SK-N-MC (cell line): ENCODE measurements around the gene SLC6A2.

ENCODE experiments used
- EZH2 ChIP-seq: fragments of 200-600 bp; sonication (generic); IDR thresholded peaks from one replicate; pipeline ENCODE4 v1.6.1; 2017; ENCODE audit warnings: antibody characterized with exemption
- FOXP2 ChIP-seq: optimal IDR thresholded peaks from 2 replicates; pipeline ENCODE3; 2011; ENCODE audit warnings: mild to moderate bottlenecking, moderate library complexity; ENCODE audit not compliant: insufficient read depth; ENCODE audit errors: extremely low read length, control extremely low read depth
- POLR2AphosphoS5 ChIP-seq: IDR thresholded peaks from 2 replicates; pipeline ENCODE4 v1.6.1; 2012; ENCODE audit warnings: mild to moderate bottlenecking, low read depth, low read length, borderline replicate concordance

- no peak for TF ChIP-seq EZH2
- no peak for TF ChIP-seq POLR2AphosphoS5
- no peak for TF ChIP-seq FOXP2
Measured at GRCh38 chr16:55732496-55732895, 76.7 kb downstream of the SLC6A2 start.
